H1 (cell line): ENCODE measurements around the gene ZSCAN10. TPM values are rescaled to one million over a fixed set of nuclear protein-coding genes. Genes with fewer than 3 reads are reported as not detected.
A peak's percentile ranks its signal among the peaks of the same experiment; 100 is the strongest.

Experiments used
- CTCF ChIA-PET: fragments of 300-600 bp; sonication (Branson Sonifier 250); formaldehyde crosslinking; loops from one replicate; lab custom pipeline; 2021; ENCODE audit not compliant: partially characterized antibody; lab: Charles Lee
- POLR2A ChIA-PET: fragments of 300-600 bp; sonication (Branson Sonifier 250); formaldehyde crosslinking; loops from one replicate; lab custom pipeline; 2021; ENCODE audit warnings: inconsistent platforms; ENCODE audit not compliant: partially characterized antibody; lab: Charles Lee
- DNase-seq, 2 experiments: peaks; one replicate each; pipeline versions ENCODE4 v3.0.0 to v3.0.0-alpha.2; 2010 to 2022; ENCODE audit warnings: low spot score in 2 of 2, low read depth in 1 of 2, mixed read lengths in 1 of 2
- FAIRE-seq: peaks from 2 replicates; lab custom pipeline; 2011; peaks lifted over from hg19 to GRCh38; lab: Jason Lieb, UNC
- H2AFZ ChIP-seq: 2 replicates; pipeline ENCODE4 v1.8.1; 2012; ENCODE audit warnings: low read length, inconsistent platforms
- H2AK5ac ChIP-seq: 2 replicates; pipeline ENCODE4 v1.6.1; 2013; ENCODE audit warnings: low read depth, low read length
- H2BK120ac ChIP-seq: replicated peaks from 2 replicates; pipeline ENCODE3; 2013; ENCODE audit warnings: low read depth, low read length, inconsistent platforms
- H2BK12ac ChIP-seq: 2 replicates; pipeline ENCODE4 v1.6.1; 2013; ENCODE audit warnings: low read depth, low read length
- H2BK15ac ChIP-seq: 2 replicates; pipeline ENCODE4 v1.6.1; 2013; ENCODE audit warnings: low read length
- H2BK20ac ChIP-seq: 2 replicates; pipeline ENCODE4 v1.6.1; 2013; ENCODE audit warnings: low read length
- H2BK5ac ChIP-seq: 2 replicates; pipeline ENCODE4 v1.6.1; 2013; ENCODE audit warnings: low read depth, low read length
- H3K14ac ChIP-seq: 2 replicates; pipeline ENCODE4 v1.6.1; 2013; ENCODE audit warnings: inconsistent platforms; ENCODE audit not compliant: insufficient read length
- H3K18ac ChIP-seq: 2 replicates; pipeline ENCODE4 v1.6.1; 2013; ENCODE audit warnings: low read length; ENCODE audit errors: extremely low read depth
- H3K23ac ChIP-seq: 2 replicates; pipeline ENCODE4 v1.6.1; 2013; ENCODE audit warnings: inconsistent platforms; ENCODE audit not compliant: insufficient read length
- H3K23me2 ChIP-seq: 2 replicates; pipeline ENCODE4 v1.6.1; 2013; ENCODE audit warnings: low read depth, low read length
- H3K27ac ChIP-seq: 2 replicates; pipeline ENCODE4 v1.6.1; 2011; ENCODE audit warnings: low read depth, low read length, inconsistent platforms
- H3K27me3 ChIP-seq, 4 experiments: replicated peaks in 1 of 4; 1 replicate in 1 of 4; 2 replicates in 3 of 4; pipeline versions ENCODE4 v1.6.1 to v1.8.1; 2011 to 2013; ENCODE audit warnings: low read length in 3 of 4, mild to moderate bottlenecking in 3 of 4, inconsistent platforms in 2 of 4, mixed read lengths in 2 of 4, moderate library complexity in 1 of 4; ENCODE audit not compliant: control insufficient read depth in 3 of 4, insufficient read depth in 3 of 4; ENCODE audit errors: extremely low read depth in 1 of 4
- H3K36me3 ChIP-seq, 4 experiments: 2 replicates each; pipeline versions ENCODE4 v1.6.1 to v1.8.1; 2011 to 2013; ENCODE audit warnings: mild to moderate bottlenecking in 4 of 4, low read length in 3 of 4, moderate library complexity in 2 of 4, control low read depth in 1 of 4, inconsistent platforms in 1 of 4; ENCODE audit not compliant: insufficient read depth in 4 of 4, control insufficient read depth in 2 of 4
- H3K4ac ChIP-seq: replicated peaks from 2 replicates; pipeline ENCODE3; 2013; ENCODE audit warnings: low read length, low read depth, mixed read lengths, inconsistent platforms; ENCODE audit not compliant: insufficient read length
- H3K4me1 ChIP-seq, 4 experiments: replicated peaks in 1 of 4; 1 replicate in 1 of 4; 2 replicates in 3 of 4; pipeline versions ENCODE4 v1.6.1 to v1.8.1; 2011 to 2013; ENCODE audit warnings: low read length in 3 of 4, inconsistent platforms in 2 of 4, mixed read lengths in 1 of 4; ENCODE audit not compliant: insufficient read depth in 4 of 4, control insufficient read depth in 3 of 4
- H3K4me2 ChIP-seq, 2 experiments: 2 replicates each; pipeline versions ENCODE4 v1.6.1 to v1.8.1; 2011 to 2013; ENCODE audit warnings: low read depth in 2 of 2, low read length in 2 of 2, control low read depth in 1 of 2, inconsistent platforms in 1 of 2, mild to moderate bottlenecking in 1 of 2; ENCODE audit not compliant: insufficient read depth in 1 of 2
- H3K4me3 ChIP-seq, 4 experiments: fragments of 200-600, 300-600 bp in 1 of 4; sonication (generic), shearing (Covaris generic), sonication (Bioruptor Twin) in 1 of 4; 2 replicates each; pipeline versions ENCODE4 v1.5.1 to v1.8.1; 2011 to 2016; ENCODE audit warnings: low read length in 4 of 4, low read depth in 3 of 4, control low read depth in 2 of 4, inconsistent platforms in 2 of 4, mild to moderate bottlenecking in 2 of 4, mixed read lengths in 1 of 4, moderate library complexity in 1 of 4; ENCODE audit not compliant: insufficient read depth in 2 of 4; ENCODE audit errors: extremely low read depth in 1 of 4
- H3K56ac ChIP-seq: replicated peaks from 2 replicates; pipeline ENCODE3; 2013; ENCODE audit warnings: low read depth, mild to moderate bottlenecking, mixed read lengths, low read length, inconsistent platforms; ENCODE audit not compliant: insufficient read length
- H3K79me1 ChIP-seq: 2 replicates; pipeline ENCODE4 v1.6.1; 2013; ENCODE audit warnings: low read depth, low read length, control low read depth
- H3K79me2 ChIP-seq, 2 experiments: 2 replicates each; pipeline versions ENCODE4 v1.6.1 to v1.8.1; 2012 to 2013; ENCODE audit warnings: low read length in 2 of 2, mild to moderate bottlenecking in 2 of 2, inconsistent platforms in 1 of 2; ENCODE audit not compliant: insufficient read depth in 2 of 2, control insufficient read depth in 1 of 2
- H3K9ac ChIP-seq, 4 experiments: replicated peaks in 1 of 4; 1 replicate in 1 of 4; 2 replicates in 3 of 4; pipeline versions ENCODE4 v1.6.1 to v1.8.1; 2011 to 2013; ENCODE audit warnings: low read depth in 3 of 4, low read length in 3 of 4, control low read depth in 2 of 4, mild to moderate bottlenecking in 2 of 4, moderate library complexity in 2 of 4, inconsistent platforms in 1 of 4; ENCODE audit errors: extremely low read depth in 1 of 4
- H3K9me3 ChIP-seq, 2 experiments: 2 replicates each; pipeline versions ENCODE4 v1.6.1 to v1.8.1; 2012 to 2013; ENCODE audit warnings: mild to moderate bottlenecking in 2 of 2, moderate library complexity in 2 of 2, control low read depth in 1 of 2, inconsistent platforms in 1 of 2, low read depth in 1 of 2, low read length in 1 of 2, mixed read lengths in 1 of 2; ENCODE audit not compliant: insufficient read depth in 2 of 2
- H4K20me1 ChIP-seq, 2 experiments: replicated peaks in 1 of 2; 2 replicates each; pipeline versions ENCODE3 to v1.8.1; 2011 to 2013; ENCODE audit warnings: inconsistent platforms in 2 of 2, low read length in 2 of 2, mild to moderate bottlenecking in 1 of 2; ENCODE audit not compliant: insufficient read depth in 2 of 2, control insufficient read depth in 1 of 2
- H4K5ac ChIP-seq: 2 replicates; pipeline ENCODE4 v1.6.1; 2013; ENCODE audit warnings: low read length, low read depth, mixed read lengths, inconsistent platforms; ENCODE audit not compliant: insufficient read length
- H4K8ac ChIP-seq: 2 replicates; pipeline ENCODE4 v1.8.0; 2013; ENCODE audit warnings: mild to moderate bottlenecking, moderate library complexity, low read length, inconsistent platforms; ENCODE audit not compliant: insufficient read depth; ENCODE audit errors: extremely low read depth
- H4K91ac ChIP-seq: replicated peaks from 2 replicates; pipeline ENCODE3; 2013; ENCODE audit warnings: low read length, mixed read lengths, inconsistent platforms; ENCODE audit not compliant: insufficient read length
- POLR2A ChIP-seq, 2 experiments: IDR thresholded peaks; 1 replicate in 1 of 2; 2 replicates in 1 of 2; pipeline ENCODE4 v1.6.1; 2011; ENCODE audit warnings: low read depth in 2 of 2, low read length in 2 of 2, mild to moderate bottlenecking in 2 of 2; ENCODE audit errors: control extremely low read depth in 1 of 2
- RBBP5 ChIP-seq: IDR thresholded peaks from 2 replicates; pipeline ENCODE4 v1.7.1; 2012; ENCODE audit warnings: low read depth, mild to moderate bottlenecking, inconsistent platforms, low read length, moderate library complexity, borderline replicate concordance
- WGBS, 2 experiments: shearing (Covaris generic) in 1 of 2; methylation state at CpG; one replicate each; pipeline versions ENCODE4 v1.1.6 to v1.1.7; 2013 to 2015; ENCODE audit warnings: low lambda C conversion rate in 2 of 2, mixed read lengths in 2 of 2, inconsistent platforms in 1 of 2, low coverage in 1 of 2, missing lambda C conversion rate in 1 of 2; ENCODE audit not compliant: insufficient replicate concordance in 2 of 2, insufficient coverage in 1 of 2, insufficient read length in 1 of 2; ENCODE audit errors: extremely low coverage in 1 of 2, missing lambda C conversion rate in 1 of 2; 5-methylcytosine and 5-hydroxymethylcytosine counted together
- polyA plus RNA-seq, 7 experiments: library from polyadenylated mRNA; depleted of rRNA in 3 of 7; stranded (reverse) in 5 of 7; unstranded in 2 of 7; fragments of >200 nt in 5 of 7; fragments of 200-250 nt in 2 of 7; gene quantifications; 1 replicate in 5 of 7; 2 replicates in 1 of 7; 4 replicates in 1 of 7; pipeline versions ENCODE4 v1.2.1 to v1.2.3, GENCODE V29; 2011 to 2013; ENCODE audit warnings: missing spikeins in 2 of 7, mixed read lengths in 2 of 7
- total RNA-seq: library from RNA; stranded (reverse); fragmentation: NEBNext Ultra II Directional; extraction: Animal tissue kit (Norgen Biotek cat#: 25700); gene quantifications from 2 replicates; pipeline ENCODE4 v1.2.1, GENCODE V29; 2021

Gene ZSCAN10
- total and polyA plus RNA-seq, 2 of the 8 experiments (the other 6 are each of a cell fraction or from before 2014, with no cell fraction given) = 209 to 314 TPM

DNA sequence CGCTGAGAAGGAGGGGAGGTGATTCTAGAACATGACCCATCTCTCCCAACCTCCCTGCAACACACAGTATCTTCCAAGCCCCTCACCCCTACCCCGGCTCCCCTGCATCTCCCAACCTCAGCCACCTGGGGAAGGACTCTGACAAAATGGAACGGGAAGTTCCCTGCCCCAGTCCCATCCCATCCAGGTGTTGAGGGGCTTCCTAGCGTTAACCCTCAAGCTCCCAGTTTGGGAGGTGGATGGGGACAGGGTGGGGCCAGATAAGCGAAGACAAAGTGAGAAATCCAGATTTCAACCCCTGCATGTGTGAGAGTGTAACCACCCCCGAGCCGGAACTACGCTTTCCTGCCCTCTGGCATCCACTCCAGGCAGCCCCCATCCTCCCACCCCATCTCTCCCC, 1.8 kb downstream of the ZSCAN10 start:
- peaks cover 20% of the 10 kb centered on the region for H3K23me2 ChIP-seq
- peak overlapping the region; percentile 66 for H4K5ac ChIP-seq
- H3K4me3 ChIP-seq = peak overlapping the region; percentile 67 to 96 (median 88)
- TF ChIP-seq RBBP5 (no peak), POLR2A (IDR thresholded peaks at IDR 0.05; ENCODE audit: control extremely low read depth in 1 of 2, low read depth in 2 of 2, low read length in 2 of 2) (peak; percentile 7 to 51; a peak in 2 of 3 replicates)
- TF ChIP-seq, all 59 proteins: peak for 1
- DNase-seq (no peak), FAIRE-seq (no peak)
- H4K8ac ChIP-seq = peak overlapping the region; percentile 45; the same call in 1 of the 2 replicates
- H3K79me2 ChIP-seq = peaks cover 11 to 63% of the 10 kb centered on the region in 2 experiments; a peak in 3 of 4 replicates
- H2BK20ac ChIP-seq = no peak overlapping the region
- no peak overlapping the region for H2BK15ac ChIP-seq
- peak overlapping the region; percentile 91 for H2BK12ac ChIP-seq
- H3K27ac ChIP-seq = peak overlapping the region; percentile 85
- H2AFZ ChIP-seq = no peak overlapping the region
- no peak overlapping the region for H3K23ac ChIP-seq
- peaks cover 1 to 12% (median 5%) of the 10 kb centered on the region in 4 experiments for H3K36me3 ChIP-seq
- peak overlapping the region; percentile 34 for H3K56ac ChIP-seq
- peak overlapping the region; percentile 36 for H3K18ac ChIP-seq
- H2AK5ac ChIP-seq = peak overlapping the region; percentile 46; the same call in 1 of the 2 replicates
- H2BK5ac ChIP-seq = peak overlapping the region; percentile 99
- ChIA-PET POLR2A (interaction anchor here (0.6 to 15.4 kb wide), 24 partner anchors 8 to 97 kb away, joined by 3 to 169 read pairs (median 28); partner anchors contain the start of genes HCFC1R1, IL32, THOC6 and TNFRSF12A), CTCF (interaction anchor here (1.0 to 36.8 kb wide), 15 partner anchors 9 to 79 kb away, joined by 3 to 619 read pairs (median 8); partner anchors contain the start of genes CLDN6, IL32, ZNF205 and ZNF213)
- peak overlapping the region; percentile 48 for H3K4ac ChIP-seq
- no peak overlapping the region for H3K14ac ChIP-seq
- H2BK120ac ChIP-seq = peak overlapping the region; percentile 96
- peaks cover 0 to 8% of the 10 kb centered on the region in 2 experiments for H4K20me1 ChIP-seq
- H3K9me3 ChIP-seq = no peaks in the 10 kb centered on the region
- 26% methylated on average over 8 of the region's 8 CpGs; no CpG with 5 or more reads in 1 of the 2 experiments for WGBS, 2 experiments
- H3K27me3 ChIP-seq = no peaks in the 10 kb centered on the region
- peak overlapping the region; percentile 85 for H4K91ac ChIP-seq
- peak overlapping the region; percentile 82 to 94 for H3K4me2 ChIP-seq
- peak overlapping the region in 3 of 4 experiments; percentile 37 to 80 (median 72); a peak in 4 of 7 replicates for H3K9ac ChIP-seq
- H3K79me1 ChIP-seq = peaks cover 4% of the 10 kb centered on the region; the same call in 1 of the 2 replicates
- peaks cover 12 to 27% (median 16%) of the 10 kb centered on the region in 4 experiments for H3K4me1 ChIP-seq
